ENCODE results near the gene CD33. TPM values are rescaled to one million over a fixed set of nuclear protein-coding genes. Genes with fewer than 3 reads are reported as not detected.

Gene CD33
- total RNA-seq, 1 donor from 2014 or later = 1.3 TPM

GRCh38 chr19:51185868-51186215 is 39.0 kb upstream of the CD33 start:
- H3K36me3 ChIP-seq = no peaks in the 10 kb centered on the region
- no peak for TF ChIP-seq CTCF (IDR thresholded peaks at IDR 0.05)
- H3K4me3 ChIP-seq = no peak overlapping the region
- H3K27ac ChIP-seq = no peak overlapping the region
- DNase-seq (ENCODE audit: low spot score in 2 of 2) = no peak
- no peaks in the 10 kb centered on the region for H3K27me3 ChIP-seq
- no peaks in the 10 kb centered on the region for H3K4me1 ChIP-seq
- intact Hi-C loops (cut with DNase I) = no loop called here
- no peaks in the 10 kb centered on the region for H3K9me3 ChIP-seq

- Histone ChIP-seq H3K9me3 (no peaks in the 10 kb centered on the region), H3K4me1 (no peaks in the 10 kb centered on the region), H3K27ac (no peak overlapping the region), H3K27me3 (no peaks in the 10 kb centered on the region), H3K36me3 (no peaks in the 10 kb centered on the region), H3K4me3 (no peak overlapping the region)
- intact Hi-C loops (cut with DNase I) = no loop called here
- DNase-seq (ENCODE audit: low spot score in 2 of 2) = no peak
- TF ChIP-seq CTCF (IDR thresholded peaks at IDR 0.05) = no peak
Observed at GRCh38 chr19:51186323-51186722, 38.6 kb upstream of the CD33 start.

- H3K4me1 ChIP-seq = no peaks in the 10 kb centered on the region
- H3K9me3 ChIP-seq = no peaks in the 10 kb centered on the region
- no peak for DNase-seq (ENCODE audit: low spot score in 2 of 2)
- no peaks in the 10 kb centered on the region for H3K27me3 ChIP-seq
- no peaks in the 10 kb centered on the region for H3K36me3 ChIP-seq
- no peak overlapping the region for H3K27ac ChIP-seq
- TF ChIP-seq CTCF (IDR thresholded peaks at IDR 0.05) = no peak
- intact Hi-C loops (cut with DNase I) = no loop called here
- no peak overlapping the region for H3K4me3 ChIP-seq
Observed at GRCh38 chr19:51187395-51188226, 37.3 kb upstream of the CD33 start.

GRCh38 chr19:51188227-51188559 is 36.7 kb upstream of the CD33 start:
- no peak overlapping the region for H3K4me3 ChIP-seq
- H3K36me3 ChIP-seq = no peaks in the 10 kb centered on the region
- no peaks in the 10 kb centered on the region for H3K27me3 ChIP-seq
- no peaks in the 10 kb centered on the region for H3K4me1 ChIP-seq
- no peak for DNase-seq (ENCODE audit: low spot score in 2 of 2)
- intact Hi-C loops (cut with DNase I) = no loop called here
- H3K27ac ChIP-seq = no peak overlapping the region
- TF ChIP-seq CTCF (IDR thresholded peaks at IDR 0.05) = no peak
- no peaks in the 10 kb centered on the region for H3K9me3 ChIP-seq

GRCh38 chr19:51192689-51193088 is 32.2 kb upstream of the CD33 start:
- TF ChIP-seq CTCF (IDR thresholded peaks at IDR 0.05) = no peak
- DNase-seq (ENCODE audit: low spot score in 2 of 2) = no peak
- Histone ChIP-seq H3K36me3 (no peaks in the 10 kb centered on the region), H3K27me3 (no peaks in the 10 kb centered on the region), H3K27ac (no peak overlapping the region), H3K4me1 (no peaks in the 10 kb centered on the region), H3K9me3 (no peaks in the 10 kb centered on the region), H3K4me3 (no peak overlapping the region)
- intact Hi-C loops (cut with DNase I) = no loop called here
